HFF-Myc (cell line): ENCODE data around the gene RXFP4.

ENCODE experiments used
- DNase-seq: peaks from one replicate; pipeline ENCODE4 v3.0.0-alpha.2; 2011; ENCODE audit warnings: low read depth; ENCODE audit errors: extremely low read depth
- H3K4me3 ChIP-seq: replicated peaks from 2 replicates; pipeline ENCODE4 v1.5.1; 2011; ENCODE audit warnings: low read depth, mild to moderate bottlenecking, control low read depth, low read length
- CTCF ChIP-seq: IDR thresholded peaks from 2 replicates; pipeline ENCODE4 v1.5.1; 2012; ENCODE audit warnings: mild to moderate bottlenecking, low read depth, low read length, control low read depth; ENCODE audit errors: missing control alignments

The RXFP4 gene

DNA sequence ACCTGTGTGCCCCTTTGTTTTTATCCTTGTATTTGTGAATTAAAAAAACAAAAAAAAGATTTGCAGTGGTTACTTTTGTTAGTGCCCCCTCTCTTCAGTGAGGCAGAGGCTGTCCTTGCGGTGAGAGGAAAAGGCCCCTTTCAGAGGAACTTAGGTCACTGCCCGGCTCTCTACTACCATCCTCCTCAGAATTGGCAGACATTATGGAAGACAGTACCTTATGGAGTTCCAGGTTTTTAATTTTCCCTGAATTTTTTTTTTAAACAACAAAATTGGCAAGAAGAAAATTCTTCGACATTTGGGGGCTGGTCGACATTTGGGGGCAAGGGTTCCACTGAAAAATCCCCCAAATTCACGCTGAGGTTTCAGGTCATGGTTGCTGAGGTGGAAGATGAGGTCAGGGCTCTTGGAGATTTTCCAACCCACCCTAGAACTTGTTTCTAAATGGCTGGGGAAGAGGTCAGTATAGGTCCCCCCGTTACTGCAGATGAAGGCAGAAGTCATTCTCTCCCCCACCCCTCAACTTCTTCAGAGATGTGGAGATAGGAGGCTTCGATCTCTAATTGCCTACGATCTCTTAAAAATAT is 5.3 kb downstream of the RXFP4 start:
- no peak for TF ChIP-seq CTCF
- H3K4me3 ChIP-seq = no peak overlapping the region
- no peak for DNase-seq

GRCh38 chr1:155947292-155947691 is 5.9 kb downstream of the RXFP4 start:
- DNase-seq = no peak
- no peak for TF ChIP-seq CTCF
- no peak overlapping the region for H3K4me3 ChIP-seq

- DNase-seq = no peak
- TF ChIP-seq CTCF = no peak
- no peak overlapping the region for H3K4me3 ChIP-seq
Measured at GRCh38 chr1:155947741-155948140, 6.3 kb downstream of the RXFP4 start.

DNA sequence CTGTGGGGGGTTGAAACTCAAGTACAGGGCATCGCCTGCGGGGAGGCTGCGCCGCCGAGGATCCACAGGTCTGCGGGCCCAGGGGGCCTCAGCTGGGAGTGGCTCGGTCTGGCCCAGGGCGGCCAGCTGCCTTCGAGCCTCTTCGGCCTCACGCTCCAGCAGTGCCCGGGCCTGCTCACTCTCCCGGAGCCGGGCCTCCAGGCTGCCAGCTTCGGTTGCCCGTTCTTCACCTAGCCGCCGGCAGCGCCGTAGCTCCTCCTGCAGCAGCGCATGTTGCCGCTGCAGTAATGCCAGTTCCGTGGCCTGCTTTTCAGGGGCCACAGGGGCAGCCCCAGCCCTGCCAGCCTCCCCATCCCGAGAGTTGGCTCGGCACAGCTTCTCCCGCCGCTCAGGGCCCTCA is 9.4 kb downstream of the RXFP4 start:
- H3K4me3 ChIP-seq = no peak overlapping the region
- DNase-seq = no peak
- no peak for TF ChIP-seq CTCF

- no peak for DNase-seq
- no peak for TF ChIP-seq CTCF
- no peak overlapping the region for H3K4me3 ChIP-seq
Measured at GRCh38 chr1:155951753-155952504, 10.5 kb downstream of the RXFP4 start.

DNA sequence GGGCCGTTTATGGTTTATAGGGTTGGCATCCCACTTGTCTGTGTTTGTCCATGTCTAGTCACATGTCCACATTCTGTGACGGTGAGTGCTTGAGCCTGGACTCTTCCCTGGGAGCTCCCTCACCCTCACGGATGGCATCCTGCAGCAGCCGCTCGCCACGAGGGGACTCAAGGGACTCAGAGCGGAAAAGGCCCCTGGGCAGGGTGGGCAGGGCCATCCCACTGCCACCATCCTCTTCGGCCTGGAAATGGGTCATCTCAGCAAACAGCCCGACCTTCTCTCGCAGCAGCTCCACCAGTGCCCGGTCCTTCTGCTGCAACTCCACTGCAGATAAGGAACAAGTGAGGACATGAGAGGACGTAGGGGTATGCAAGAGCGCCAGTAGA is 11.1 kb downstream of the RXFP4 start:
- TF ChIP-seq CTCF = no peak
- no peak overlapping the region for H3K4me3 ChIP-seq
- DNase-seq = no peak
